DND-41 (cell line): Measurements from ENCODE around the gene ADPRH.

Experiments
- ATAC-seq: fragments of 200-7000 bp; cut with Tn5 transposase; 3 replicates; pipeline ENCODE4 v1.9.1; 2021; ENCODE audit warnings: low read depth; ENCODE audit not compliant: insufficient read depth
- DNase-seq: peaks from one replicate; pipeline ENCODE4 v3.0.0-alpha.2; 2020
- H2AFZ ChIP-seq: 2 replicates; pipeline ENCODE4 v1.6.0; 2012; ENCODE audit warnings: low read depth, low read length
- H3K27ac ChIP-seq: 2 replicates; pipeline ENCODE4 v1.5.1; 2012; ENCODE audit warnings: low read length, inconsistent platforms
- H3K27me3 ChIP-seq: fragments of 200-600 bp; sonication (generic); 2 replicates; pipeline ENCODE4 v1.6.0; 2012; ENCODE audit warnings: low read length, mild to moderate bottlenecking, inconsistent platforms; ENCODE audit not compliant: insufficient read depth, poor library complexity
- H3K36me3 ChIP-seq: 2 replicates; pipeline ENCODE4 v1.5.1; 2012; ENCODE audit warnings: low read length, inconsistent platforms; ENCODE audit not compliant: insufficient read depth
- H3K4me1 ChIP-seq: 2 replicates; pipeline ENCODE4 v1.5.1; 2012; ENCODE audit warnings: mild to moderate bottlenecking, low read length; ENCODE audit not compliant: insufficient read depth
- H3K4me2 ChIP-seq: 2 replicates; pipeline ENCODE4 v1.6.0; 2012; ENCODE audit warnings: mild to moderate bottlenecking, moderate library complexity, low read length, inconsistent platforms; ENCODE audit not compliant: insufficient read depth
- H3K4me3 ChIP-seq, 2 experiments: fragments of 200-600 bp in 1 of 2; shearing (Covaris generic) in 1 of 2; 2 replicates each; pipeline ENCODE4 v1.5.1; 2012 to 2016; ENCODE audit warnings: inconsistent platforms in 2 of 2, low read length in 2 of 2, mild to moderate bottlenecking in 2 of 2, low read depth in 1 of 2, moderate library complexity in 1 of 2
- H3K79me2 ChIP-seq: 2 replicates; pipeline ENCODE4 v1.6.0; 2012; ENCODE audit warnings: low read length, inconsistent platforms; ENCODE audit not compliant: insufficient read depth
- H3K9ac ChIP-seq: 2 replicates; pipeline ENCODE4 v1.6.0; 2012; ENCODE audit warnings: low read depth, mild to moderate bottlenecking, inconsistent platforms, low read length, moderate library complexity
- H3K9me3 ChIP-seq: 2 replicates; pipeline ENCODE4 v1.5.1; 2012; ENCODE audit warnings: low read length, moderate library complexity, mild to moderate bottlenecking, inconsistent platforms; ENCODE audit not compliant: insufficient read depth, severe bottlenecking
- H4K20me1 ChIP-seq: 2 replicates; pipeline ENCODE4 v1.6.0; 2012; ENCODE audit warnings: low read length; ENCODE audit not compliant: insufficient read depth
- EZH2 ChIP-seq: IDR thresholded peaks from 3 replicates; pipeline ENCODE4 v1.6.1; 2012; ENCODE audit warnings: borderline replicate concordance, low read depth, mild to moderate bottlenecking, moderate library complexity, low read length, inconsistent platforms; ENCODE audit not compliant: severe bottlenecking
- TF ChIP-seq, protein P1 (sequence below): IDR thresholded peaks from 2 replicates; pipeline ENCODE4 v1.5.1; 2012; ENCODE audit warnings: borderline replicate concordance, low read length, moderate library complexity, mild to moderate bottlenecking; ENCODE audit not compliant: poor library complexity, severe bottlenecking; ENCODE audit errors: extremely low read depth

The ADPRH gene

GRCh38 chr3:119553823-119554415, 25.4 kb upstream of the ADPRH start:
- Histone ChIP-seq H3K4me3 (no peak overlapping the region), H3K36me3 (no peaks in the 10 kb centered on the region), H3K27ac (no peak overlapping the region), H2AFZ (no peak overlapping the region), H3K79me2 (no peaks in the 10 kb centered on the region), H3K9ac (no peak overlapping the region), H3K4me2 (no peak overlapping the region), H3K9me3 (no peaks in the 10 kb centered on the region), H4K20me1 (no peaks in the 10 kb centered on the region), H3K4me1 (no peaks in the 10 kb centered on the region), H3K27me3 (peaks cover 5% of the 10 kb centered on the region)
- DNase-seq (no peak), ATAC-seq (no peak)
- no peak for TF ChIP-seq EZH2
- TF ChIP-seq, protein P1, sequence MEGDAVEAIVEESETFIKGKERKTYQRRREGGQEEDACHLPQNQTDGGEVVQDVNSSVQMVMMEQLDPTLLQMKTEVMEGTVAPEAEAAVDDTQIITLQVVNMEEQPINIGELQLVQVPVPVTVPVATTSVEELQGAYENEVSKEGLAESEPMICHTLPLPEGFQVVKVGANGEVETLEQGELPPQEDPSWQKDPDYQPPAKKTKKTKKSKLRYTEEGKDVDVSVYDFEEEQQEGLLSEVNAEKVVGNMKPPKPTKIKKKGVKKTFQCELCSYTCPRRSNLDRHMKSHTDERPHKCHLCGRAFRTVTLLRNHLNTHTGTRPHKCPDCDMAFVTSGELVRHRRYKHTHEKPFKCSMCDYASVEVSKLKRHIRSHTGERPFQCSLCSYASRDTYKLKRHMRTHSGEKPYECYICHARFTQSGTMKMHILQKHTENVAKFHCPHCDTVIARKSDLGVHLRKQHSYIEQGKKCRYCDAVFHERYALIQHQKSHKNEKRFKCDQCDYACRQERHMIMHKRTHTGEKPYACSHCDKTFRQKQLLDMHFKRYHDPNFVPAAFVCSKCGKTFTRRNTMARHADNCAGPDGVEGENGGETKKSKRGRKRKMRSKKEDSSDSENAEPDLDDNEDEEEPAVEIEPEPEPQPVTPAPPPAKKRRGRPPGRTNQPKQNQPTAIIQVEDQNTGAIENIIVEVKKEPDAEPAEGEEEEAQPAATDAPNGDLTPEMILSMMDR: no peak

DNA sequence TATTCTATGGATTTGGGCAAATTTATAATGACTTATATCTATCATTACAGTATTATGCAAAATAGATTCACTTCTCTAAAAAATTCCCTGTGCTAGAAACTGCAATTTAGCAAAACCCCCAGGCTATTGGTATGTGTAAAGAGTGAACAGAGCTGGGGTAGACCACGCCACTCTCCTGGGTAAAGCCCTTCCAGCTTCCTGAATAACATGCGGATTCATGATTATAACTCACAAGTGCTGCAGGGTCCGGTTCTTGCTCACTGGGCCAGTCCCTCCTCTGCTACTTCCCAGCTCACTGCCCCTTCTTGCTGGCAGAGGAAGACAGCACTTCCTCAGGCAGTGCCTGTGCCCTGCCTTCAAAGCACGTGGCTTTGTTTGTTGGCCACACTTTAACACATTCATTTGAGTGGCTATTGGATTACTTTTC, 24.0 kb upstream of the ADPRH start:
- H3K4me2 ChIP-seq: no peak overlapping the region
- H3K27ac ChIP-seq: no peak overlapping the region
- DNase-seq (no peak), ATAC-seq (no peak)
- no peaks in the 10 kb centered on the region for H3K79me2 ChIP-seq
- no peak overlapping the region for H3K9ac ChIP-seq
- TF ChIP-seq EZH2: no peak
- H3K4me1 ChIP-seq: no peaks in the 10 kb centered on the region
- no peak overlapping the region for H2AFZ ChIP-seq
- no peaks in the 10 kb centered on the region for H3K36me3 ChIP-seq
- no peaks in the 10 kb centered on the region for H4K20me1 ChIP-seq
- H3K9me3 ChIP-seq: no peaks in the 10 kb centered on the region
- no peak overlapping the region for H3K4me3 ChIP-seq
- peaks cover 5% of the 10 kb centered on the region for H3K27me3 ChIP-seq

DNA sequence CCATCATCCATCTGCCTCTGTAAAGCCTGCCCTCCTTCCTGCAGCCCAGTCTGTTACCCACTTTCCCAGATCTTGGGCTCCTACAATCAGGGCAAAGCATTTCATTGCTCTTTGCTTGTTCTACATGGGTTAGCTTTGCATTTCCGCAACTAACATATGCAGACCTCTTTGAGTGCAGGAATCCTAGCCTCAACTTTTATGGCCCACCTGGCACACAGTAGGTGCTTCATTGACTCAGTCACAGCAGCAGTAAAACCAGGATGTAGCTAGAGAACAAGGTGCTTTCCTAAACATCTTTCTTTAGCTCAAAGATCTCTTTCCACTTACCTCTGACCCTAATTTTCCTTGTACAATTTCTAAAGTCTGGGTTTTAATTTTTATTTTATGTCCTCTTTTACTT, 23.4 kb upstream of the ADPRH start:
- no peak for ATAC-seq
- H3K9ac ChIP-seq: no peak overlapping the region
- no peak overlapping the region for H3K27ac ChIP-seq

GRCh38 chr3:119557192-119557876, 22.0 kb upstream of the ADPRH start:
- TF ChIP-seq, protein P1: no peak
- no peak for TF ChIP-seq EZH2
- H3K79me2 ChIP-seq: no peaks in the 10 kb centered on the region
- ATAC-seq: no peak

More for the DNA sequence above, 23.4 kb upstream of the ADPRH start:
- Histone ChIP-seq H2AFZ (no peak overlapping the region), H3K79me2 (no peaks in the 10 kb centered on the region), H3K9me3 (no peaks in the 10 kb centered on the region), H3K27me3 (peaks cover 5% of the 10 kb centered on the region), H4K20me1 (no peaks in the 10 kb centered on the region), H3K36me3 (no peaks in the 10 kb centered on the region), H3K4me3 (no peak overlapping the region), H3K4me1 (no peaks in the 10 kb centered on the region), H3K4me2 (no peak overlapping the region)
- no peak for TF ChIP-seq EZH2
- TF ChIP-seq, protein P1: no peak
- no peak for DNase-seq

More at GRCh38 chr3:119557192-119557876, 22.0 kb upstream of the ADPRH start:
- no peak overlapping the region for H3K4me2 ChIP-seq
- H3K9me3 ChIP-seq: no peaks in the 10 kb centered on the region
- H3K4me1 ChIP-seq: no peaks in the 10 kb centered on the region
- no peak overlapping the region for H3K27ac ChIP-seq
- no peak overlapping the region for H2AFZ ChIP-seq
- H3K36me3 ChIP-seq: no peaks in the 10 kb centered on the region
- peaks cover 5% of the 10 kb centered on the region for H3K27me3 ChIP-seq
- no peak for DNase-seq
- no peak overlapping the region for H3K4me3 ChIP-seq
- H3K9ac ChIP-seq: no peak overlapping the region
- H4K20me1 ChIP-seq: no peaks in the 10 kb centered on the region
